ENCODE measurements around the gene SMTN. TPM values are rescaled to one million over a fixed set of nuclear protein-coding genes. Genes with fewer than 3 reads are reported as not detected.

Gene SMTN
- total RNA-seq, 1 donor: 94.1 TPM

GRCh38 chr22:31098632-31099110 is 17.6 kb downstream of the SMTN start:
- DNase-seq (ENCODE audit: low read depth): no peak
- no peak for TF ChIP-seq CTCF (IDR thresholded peaks at IDR 0.05; ENCODE audit: insufficient read depth, low read depth, low read length)

GRCh38 chr22:31099386-31099785 is 18.3 kb downstream of the SMTN start:
- DNase-seq (ENCODE audit: low read depth): no peak
- H3K4me3 ChIP-seq (ENCODE audit: low read depth, low read length): no peak overlapping the region
- TF ChIP-seq CTCF (IDR thresholded peaks at IDR 0.05; ENCODE audit: insufficient read depth, low read depth, low read length): no peak

More at GRCh38 chr22:31098632-31099110, 17.6 kb downstream of the SMTN start:
- H3K4me3 ChIP-seq (ENCODE audit: low read depth, low read length): no peak overlapping the region

- DNase-seq (ENCODE audit: low read depth): no peak
These were observed 19.0 kb downstream of the SMTN start for GRCh38 chr22:31099841-31100761.

GRCh38 chr22:31100762-31101525 is 19.8 kb downstream of the SMTN start:
- no peak for TF ChIP-seq CTCF (IDR thresholded peaks at IDR 0.05; ENCODE audit: insufficient read depth, low read depth, low read length)
- no peak overlapping the region for H3K4me3 ChIP-seq (ENCODE audit: low read depth, low read length)
- no peak for DNase-seq (ENCODE audit: low read depth)

More at GRCh38 chr22:31099841-31100761, 19.0 kb downstream of the SMTN start:
- no peak for TF ChIP-seq CTCF (IDR thresholded peaks at IDR 0.05; ENCODE audit: insufficient read depth, low read depth, low read length)
- H3K4me3 ChIP-seq (ENCODE audit: low read depth, low read length): no peak overlapping the region

- TF ChIP-seq CTCF (IDR thresholded peaks at IDR 0.05; ENCODE audit: insufficient read depth, low read depth, low read length): no peak
These were observed 21.4 kb downstream of the SMTN start for GRCh38 chr22:31102441-31103081.

GRCh38 chr22:31103111-31103510 is 22.0 kb downstream of the SMTN start:
- TF ChIP-seq CTCF (IDR thresholded peaks at IDR 0.05; ENCODE audit: insufficient read depth, low read depth, low read length): no peak

More at GRCh38 chr22:31102441-31103081, 21.4 kb downstream of the SMTN start:
- H3K4me3 ChIP-seq (ENCODE audit: low read depth, low read length): no peak overlapping the region
- peak; percentile 99 for DNase-seq (ENCODE audit: low read depth)

More at GRCh38 chr22:31103111-31103510, 22.0 kb downstream of the SMTN start:
- DNase-seq (ENCODE audit: low read depth): no peak
- no peak overlapping the region for H3K4me3 ChIP-seq (ENCODE audit: low read depth, low read length)
